Activated T-helper 9 cell treated with anti-CD3 and anti-CD28 coated beads, Interleukin-2, amount 50 U/mL, for 16 hours (primary cell): ENCODE results near the gene HSPA1B.
"Not testable (repeated sequence)": the region's sequence is repeated elsewhere in the genome, so short reads cannot be mapped to it uniquely, and the experiment has no call there.

Source experiments
- DNase-seq: peaks from one replicate; pipeline ENCODE4 v3.0.0-alpha.2; 2020; ENCODE audit warnings: low read depth

HSPA1B gene

GRCh38 chr6:31860349-31860748, 32.8 kb downstream of the HSPA1B start:
- no peak for DNase-seq

DNA sequence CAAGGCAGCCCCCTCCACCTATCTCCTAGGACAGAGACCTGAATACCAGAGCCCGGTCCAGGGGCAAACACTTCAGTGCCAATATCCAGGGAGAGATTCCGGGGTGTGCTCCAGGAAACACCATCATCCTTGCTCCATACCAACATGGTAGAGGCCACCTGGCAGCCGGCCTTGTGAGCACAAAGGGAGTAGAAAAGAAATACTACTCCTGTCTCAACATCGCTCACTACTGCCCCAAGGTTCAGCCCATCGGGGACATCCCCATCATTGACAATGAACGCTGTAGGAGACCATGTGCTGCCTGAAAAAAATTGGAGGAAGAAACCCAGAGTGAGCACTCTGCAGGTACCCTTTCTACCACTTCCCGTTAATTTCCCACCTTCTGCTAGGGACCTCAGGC, 33.6 kb downstream of the HSPA1B start:
- DNase-seq, result no peak

DNA sequence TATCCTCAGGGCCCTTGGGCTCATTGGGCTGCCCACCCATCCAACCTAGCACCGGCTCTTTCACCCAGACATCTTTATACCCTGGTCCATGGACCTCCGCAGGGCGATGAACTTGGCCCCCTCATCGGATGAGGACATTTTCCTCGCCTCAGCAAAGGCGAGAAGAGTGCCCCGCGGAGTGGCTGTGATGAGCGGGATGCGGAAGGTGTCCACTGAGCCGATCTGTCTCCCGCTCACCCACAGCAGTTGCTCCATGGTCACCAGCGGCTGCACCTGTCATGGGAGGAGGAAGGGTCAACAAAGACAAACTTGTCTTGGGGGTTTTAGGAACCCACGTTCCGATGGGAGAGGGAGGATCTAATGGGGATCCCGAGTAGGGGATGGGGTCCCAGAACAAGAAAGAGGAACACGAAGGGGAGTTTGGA, 34.4 kb downstream of the HSPA1B start:
- no peak for DNase-seq

- peak; percentile 98 for DNase-seq
These were observed 35.1 kb downstream of the HSPA1B start, which contains the start of gene NEU1 for GRCh38 chr6:31862344-31863235. Gene NEU1 (minus strand): TSS chr6:31862821. CDS start chr6:31862776, 45 bp downstream.

DNA sequence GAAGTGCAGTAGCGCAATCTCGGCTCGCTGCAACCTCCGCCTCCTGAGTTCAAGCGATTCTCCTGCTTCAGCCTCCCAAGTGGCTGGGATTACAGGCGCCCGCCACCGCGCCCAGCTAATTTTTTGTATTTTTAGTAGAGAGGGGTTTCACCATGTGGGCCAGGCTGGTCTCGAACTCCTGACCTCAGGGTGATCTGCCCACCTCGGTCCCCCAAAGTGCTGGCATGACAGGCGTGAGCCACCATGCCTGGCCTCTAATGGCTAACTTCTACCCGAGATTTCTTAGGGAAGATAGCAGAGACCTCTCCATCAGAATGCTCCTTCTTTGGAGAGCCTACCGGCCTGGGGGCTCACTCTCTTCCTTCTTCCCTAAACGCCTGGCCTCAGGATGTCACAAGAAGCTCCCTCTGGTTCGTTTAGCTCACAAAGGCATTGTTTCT, 36.6 kb downstream of the HSPA1B start:
- DNase-seq, result not testable (repeated sequence)

- no peak for DNase-seq
These were observed 37.3 kb downstream of the HSPA1B start for GRCh38 chr6:31864818-31865204.

GRCh38 chr6:31865205-31866118, 37.9 kb downstream of the HSPA1B start:
- no peak for DNase-seq

- DNase-seq, result not testable (repeated sequence)
These were observed 41.1 kb downstream of the HSPA1B start for GRCh38 chr6:31868658-31868971.

DNA sequence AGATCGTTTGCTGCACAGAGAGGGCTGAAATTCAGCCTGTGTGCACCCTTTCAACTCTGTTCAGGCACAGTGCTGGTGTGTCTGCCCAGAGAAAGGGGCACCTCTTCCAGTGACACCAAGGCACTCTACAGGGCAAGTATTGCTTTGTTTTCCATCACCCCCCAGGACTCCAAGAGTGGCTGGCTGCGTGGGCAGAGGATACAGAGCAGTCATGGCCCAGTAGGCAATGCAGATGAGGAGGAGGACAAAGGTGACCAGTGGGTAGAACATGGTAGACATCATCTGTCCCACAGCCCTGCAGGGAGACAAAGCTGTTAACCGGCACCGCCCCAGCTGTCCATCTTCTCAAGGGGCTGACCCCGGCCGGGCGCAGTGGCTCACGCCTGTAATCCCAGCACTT, 41.8 kb downstream of the HSPA1B start:
- DNase-seq, result no peak

DNA sequence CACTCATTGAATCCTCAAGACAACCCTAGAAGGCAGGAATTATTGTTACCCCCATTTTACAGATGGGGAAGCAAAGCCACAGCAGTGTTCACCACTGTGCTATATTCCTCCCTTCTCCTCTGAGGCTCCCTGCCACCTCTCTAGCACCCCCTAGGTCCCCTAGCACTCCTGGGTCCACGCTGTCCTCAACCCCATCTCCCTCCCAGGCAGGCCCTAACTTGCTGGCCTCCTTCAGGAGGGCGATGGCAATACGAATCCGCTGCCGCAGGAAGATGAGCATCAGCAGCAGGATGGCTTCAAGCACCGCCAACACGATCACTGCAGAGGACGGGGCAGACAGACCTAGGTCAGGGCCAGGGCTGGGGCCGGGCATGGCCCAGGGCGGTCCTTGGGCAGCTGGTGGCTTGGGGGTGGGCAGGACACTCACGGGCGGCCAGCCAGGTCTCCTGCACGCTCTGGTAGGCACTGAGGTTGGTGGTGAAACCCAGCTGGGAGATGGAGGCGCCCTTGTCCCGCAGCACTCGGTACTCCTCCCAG, 42.9 kb downstream of the HSPA1B start:
- DNase-seq, result no peak

DNA sequence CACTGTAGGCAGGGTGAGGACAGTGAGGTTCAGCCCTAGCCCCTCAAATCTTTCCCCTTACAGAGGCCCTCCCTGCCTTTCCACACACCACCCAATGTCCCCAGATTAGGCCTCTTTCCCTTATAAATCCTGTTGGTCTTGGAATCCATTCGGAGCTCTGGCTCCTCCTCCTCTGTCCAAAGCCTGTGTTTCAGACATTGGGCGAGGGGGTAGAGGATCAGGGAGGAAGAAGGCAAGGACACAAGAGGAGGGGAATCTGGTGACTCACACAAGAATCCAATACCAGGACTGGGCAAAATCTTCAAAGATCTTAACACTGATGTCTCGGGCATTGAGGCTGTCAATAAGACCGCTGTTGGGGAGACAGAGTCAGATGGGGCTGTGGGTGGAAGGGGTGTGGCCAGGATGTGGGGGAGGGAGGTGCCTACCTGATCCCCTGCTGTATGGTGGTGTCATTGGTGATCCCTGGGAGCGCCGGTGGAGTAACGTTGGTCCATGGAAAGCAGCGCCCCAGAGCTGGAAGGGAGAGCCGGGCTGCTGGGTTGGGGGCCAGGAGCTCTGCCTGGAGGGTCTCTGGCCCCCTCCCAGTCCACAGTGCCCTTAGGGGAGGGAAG, 43.6 kb downstream of the HSPA1B start:
- DNase-seq, result no peak

DNA sequence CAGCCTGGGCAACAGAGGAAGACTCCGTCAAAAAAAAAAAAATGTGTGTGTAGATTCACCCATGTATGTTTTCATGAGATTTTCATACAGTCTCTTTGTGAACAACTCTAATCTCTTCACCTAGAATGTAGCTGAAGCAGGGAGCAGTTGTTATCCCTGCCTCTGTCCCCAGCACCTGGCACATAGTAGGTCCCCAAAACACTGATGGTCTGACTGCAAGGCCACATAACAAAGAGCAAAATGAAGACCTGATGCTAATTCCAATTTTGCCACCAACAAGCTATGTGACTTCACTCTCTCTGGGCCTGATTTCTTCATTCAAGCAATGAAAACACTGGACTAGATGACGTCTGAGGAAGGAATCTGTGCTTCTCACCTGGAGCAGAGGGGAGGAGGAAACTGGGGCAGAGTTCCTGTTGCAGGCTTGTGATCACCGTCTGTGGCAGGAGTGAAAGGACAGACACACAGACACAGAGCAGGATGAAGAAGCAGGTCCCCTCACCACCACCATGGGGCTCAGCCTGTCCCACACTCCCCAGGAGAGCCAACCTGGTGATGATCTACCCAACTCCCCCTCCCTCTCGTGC, 46.6 kb downstream of the HSPA1B start:
- no peak for DNase-seq

DNA sequence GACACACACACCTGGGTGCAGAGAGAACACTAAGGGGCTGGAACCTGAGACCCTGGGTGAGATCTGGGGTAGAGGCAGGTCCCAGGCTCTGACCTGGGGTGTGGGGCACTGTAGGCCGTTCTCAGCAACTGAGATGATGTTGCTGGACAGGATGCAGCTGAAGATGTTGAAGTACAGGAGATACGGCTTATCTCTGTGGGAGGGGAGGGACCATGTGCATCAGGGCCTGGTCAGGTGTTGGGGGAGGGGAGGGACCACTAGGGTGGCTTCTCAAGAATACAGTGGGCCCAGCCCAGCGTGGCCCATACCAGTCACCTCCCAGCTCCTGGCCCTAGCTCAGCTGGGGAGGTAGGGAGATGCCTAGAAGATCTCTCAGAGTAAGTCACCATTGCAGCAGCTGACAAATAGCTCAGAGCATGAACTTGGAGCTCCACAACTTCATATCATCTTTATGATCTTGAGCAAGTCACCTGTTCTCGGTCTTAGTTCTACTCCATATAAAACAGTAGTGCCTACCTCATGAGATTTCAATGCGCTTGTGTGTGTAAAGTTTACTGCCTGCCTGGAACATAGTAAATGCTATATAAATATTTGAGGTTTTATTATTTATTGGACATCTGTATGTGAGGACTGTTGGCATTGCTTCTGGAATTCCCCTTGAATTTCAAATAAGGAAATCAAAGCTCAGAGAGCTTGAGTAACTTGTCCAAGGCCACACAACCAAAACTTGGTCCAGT, 47.5 kb downstream of the HSPA1B start:
- DNase-seq, result no peak

GRCh38 chr6:31875877-31876276, 48.3 kb downstream of the HSPA1B start:
- DNase-seq, result no peak

- no peak for DNase-seq
These were observed 48.8 kb downstream of the HSPA1B start for GRCh38 chr6:31876357-31876756.

- no peak for DNase-seq
These were observed 49.6 kb downstream of the HSPA1B start for GRCh38 chr6:31877125-31877650.

DNA sequence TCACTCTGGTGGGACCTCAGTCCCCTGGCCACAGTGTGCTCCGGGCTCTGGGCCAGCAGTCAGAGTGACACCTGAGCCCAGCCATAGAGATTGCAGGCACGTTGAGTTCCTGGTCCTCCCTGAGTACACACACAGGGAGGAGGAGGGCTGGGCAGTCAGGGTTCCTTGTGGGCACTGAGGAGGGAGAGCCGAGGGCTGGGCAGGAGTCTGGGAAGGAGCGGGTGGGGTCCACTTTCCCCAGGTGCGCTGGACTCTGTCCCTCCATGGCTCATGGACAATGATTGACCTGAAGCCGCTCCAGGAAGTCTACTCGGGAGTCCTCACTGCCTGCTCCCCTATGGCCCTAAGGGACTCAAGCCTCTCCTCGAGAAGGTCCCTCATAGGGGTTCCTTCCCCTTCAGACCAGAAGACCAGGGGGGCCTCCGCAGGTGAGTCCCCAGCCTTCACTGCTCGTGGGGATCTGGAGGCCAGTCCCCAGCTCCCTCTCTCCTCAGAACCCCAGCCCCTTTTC, 50.2 kb downstream of the HSPA1B start:
- DNase-seq, result no peak

DNA sequence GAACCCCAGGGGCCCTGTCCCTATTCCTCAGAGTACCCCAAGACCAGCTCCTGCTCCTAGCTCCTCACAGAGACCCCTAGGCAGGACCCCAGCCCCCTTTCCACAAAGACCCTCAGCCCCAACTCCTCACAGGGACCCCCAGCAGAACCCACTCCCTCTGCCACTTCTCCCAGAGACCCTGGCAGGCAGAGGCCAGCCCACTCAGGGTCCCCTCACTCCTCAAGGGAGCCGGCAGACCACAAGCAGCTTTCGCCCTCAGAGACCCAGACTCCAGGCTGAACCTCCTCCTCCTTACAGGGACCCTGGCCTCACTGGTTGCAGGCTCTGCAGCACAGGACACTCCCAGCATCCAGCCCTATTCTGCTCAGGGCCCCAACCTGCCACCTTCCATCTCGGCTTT, 50.7 kb downstream of the HSPA1B start:
- DNase-seq, result no peak

- DNase-seq, result no peak
These were observed 51.2 kb downstream of the HSPA1B start, which contains the start of gene SLC44A4 for GRCh38 chr6:31878726-31879125. Gene SLC44A4 (minus strand): TSS chr6:31878997. CDS start chr6:31878980, 17 bp downstream.

- DNase-seq, result no peak
These were observed 51.6 kb downstream of the HSPA1B start for GRCh38 chr6:31879143-31879542.
